HG03432 (cell line): ENCODE measurements around the gene LSM4.

Experiments
- ATAC-seq: cut with Tn5 transposase; IDR thresholded peaks from one replicate; pipeline ENCODE4 v1.9.1; 2021; ENCODE audit warnings: mild to moderate bottlenecking, moderate library complexity; ENCODE audit not compliant: unreplicated experiment

LSM4 gene

DNA sequence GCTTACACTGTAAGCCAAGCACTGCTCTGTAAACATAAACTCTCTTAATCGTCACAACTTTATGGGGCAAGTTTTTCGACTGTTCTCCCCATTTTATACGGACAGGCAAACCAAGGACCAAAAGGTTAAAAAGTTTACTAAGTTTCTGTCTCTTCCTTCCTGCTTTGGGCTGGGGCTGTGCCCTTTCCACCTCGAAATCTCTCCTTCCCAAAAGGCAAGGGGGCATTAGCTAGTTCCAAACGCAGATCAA is 43.7 kb downstream of the LSM4 start:
- no peak for ATAC-seq

DNA sequence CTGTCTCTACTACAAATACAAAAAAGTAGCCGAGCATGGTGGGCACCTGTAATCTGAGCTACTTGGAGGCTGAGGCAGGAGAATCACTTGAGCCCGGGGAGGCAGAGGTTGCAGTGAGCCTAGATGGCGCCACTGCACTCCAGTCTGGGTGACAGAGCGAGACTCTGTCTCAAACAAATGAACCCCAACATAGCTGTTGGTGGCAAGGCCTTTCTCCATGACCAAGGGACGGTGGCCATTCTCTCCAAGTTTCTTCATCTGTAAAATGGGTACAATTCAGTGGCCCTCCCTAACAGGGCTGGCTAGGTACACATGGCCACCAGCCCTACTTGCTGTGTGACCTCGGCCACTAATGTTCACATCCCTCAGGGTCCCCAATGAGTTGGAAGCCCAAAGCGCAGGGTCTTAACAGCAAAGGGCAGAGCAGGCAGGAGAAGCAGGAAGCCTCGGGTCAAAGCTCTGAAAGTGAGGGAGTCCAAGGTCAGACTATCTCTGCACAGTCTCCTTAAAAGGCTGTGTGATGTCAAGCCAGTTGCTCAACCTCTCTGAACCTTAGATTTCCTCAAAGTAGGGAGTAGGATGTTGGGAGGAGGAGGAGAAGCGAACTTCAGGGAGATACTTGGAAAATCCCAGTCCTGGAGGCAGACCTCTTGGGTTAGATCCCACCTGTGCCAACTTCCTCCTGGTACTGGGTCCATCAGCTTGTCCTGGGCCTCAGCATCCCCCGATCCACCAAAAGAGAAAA is 44.2 kb downstream of the LSM4 start:
- ATAC-seq = no peak

DNA sequence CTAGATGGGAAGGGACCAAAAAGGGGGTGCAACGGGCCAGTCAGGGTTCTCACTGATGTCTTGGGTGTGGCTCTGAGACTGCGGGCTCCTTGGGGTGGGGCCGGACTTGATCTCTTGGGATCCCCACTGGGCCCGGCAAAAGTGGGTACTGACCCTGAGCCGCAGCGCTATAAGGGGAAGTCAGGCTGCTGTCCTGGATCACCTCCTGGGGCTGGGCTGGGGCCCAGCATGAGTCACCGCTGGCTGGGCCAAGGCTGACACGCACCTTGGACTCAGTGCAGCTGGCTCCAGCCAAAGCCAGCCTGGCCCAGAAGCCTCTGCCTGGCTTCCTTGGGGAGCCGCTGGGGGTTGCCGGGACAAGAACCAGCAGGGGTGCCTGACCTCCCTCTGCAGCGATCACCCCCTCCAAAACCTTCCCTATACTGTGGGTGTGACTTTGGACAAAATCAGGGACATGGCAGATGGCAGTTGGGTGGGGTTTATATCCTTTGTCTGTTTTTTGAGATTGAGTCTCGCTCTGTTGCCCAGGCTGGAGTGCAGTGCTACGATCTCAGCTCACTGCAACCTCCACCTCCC is 48.0 kb downstream of the LSM4 start:
- no peak for ATAC-seq

DNA sequence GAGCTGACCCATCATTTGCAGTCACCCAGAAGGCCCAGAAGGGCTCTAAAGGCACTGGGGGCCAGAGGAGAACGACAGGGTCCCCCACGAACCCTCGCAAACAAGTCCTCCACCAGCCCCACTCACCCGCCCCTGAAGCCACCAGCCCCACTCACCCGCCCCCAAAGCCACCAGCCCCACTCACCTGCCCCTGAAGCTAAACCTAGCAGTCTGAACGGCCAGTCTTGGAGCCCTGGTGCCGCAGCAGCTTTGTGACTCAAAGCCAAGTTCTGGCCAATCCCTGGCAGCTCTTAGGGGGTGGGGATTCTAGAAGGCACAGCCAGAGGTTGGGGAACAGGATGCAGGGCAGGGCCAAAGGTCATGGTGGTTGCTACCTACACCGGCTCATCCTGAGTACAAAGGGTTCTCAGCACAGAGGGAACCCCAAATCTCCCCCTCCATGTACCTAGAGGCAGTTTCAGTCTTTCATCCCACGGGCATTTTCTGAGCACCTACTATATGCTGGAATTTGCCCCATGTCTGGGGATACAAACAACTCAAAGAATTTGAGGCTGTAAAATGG is 48.6 kb downstream of the LSM4 start, which contains the start of gene IQCN:
Gene IQCN, minus strand, starts transcription at position 234 of the 562 bp plus-strand sequence. CDS start 4,974 bp downstream, outside the sequence.
- ATAC-seq = no peak

DNA sequence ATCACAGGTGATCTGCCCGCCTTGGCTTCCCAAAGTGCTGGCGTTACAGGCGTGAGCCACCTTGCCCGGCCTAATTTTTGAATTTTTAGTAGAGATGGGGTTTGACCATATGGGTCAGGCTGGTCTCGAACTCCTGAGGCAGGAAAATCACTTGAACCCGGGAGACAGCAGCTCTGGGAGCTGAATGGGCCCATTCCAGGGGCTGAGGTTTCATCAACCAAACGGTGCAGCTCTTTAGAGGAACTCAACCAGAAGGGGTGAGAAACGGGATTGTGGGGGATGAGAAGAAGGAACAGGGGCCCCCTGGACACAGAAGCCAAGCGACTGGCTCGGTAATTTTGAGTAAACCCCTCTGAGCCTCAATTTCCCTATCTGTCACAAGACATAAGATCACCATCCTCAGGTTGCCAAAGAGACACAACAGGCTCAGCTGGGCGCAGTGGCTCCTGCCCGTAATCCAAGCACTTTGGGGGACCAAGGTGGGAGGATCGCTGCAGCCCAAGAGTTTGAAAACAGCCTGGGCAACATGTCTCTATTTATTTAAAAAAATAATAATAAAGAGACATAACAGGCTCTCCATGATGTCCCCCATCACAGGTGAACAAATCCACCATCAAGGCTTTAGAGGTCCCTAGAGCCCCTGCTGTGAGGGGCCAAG is 49.2 kb downstream of the LSM4 start:
- ATAC-seq = no peak

DNA sequence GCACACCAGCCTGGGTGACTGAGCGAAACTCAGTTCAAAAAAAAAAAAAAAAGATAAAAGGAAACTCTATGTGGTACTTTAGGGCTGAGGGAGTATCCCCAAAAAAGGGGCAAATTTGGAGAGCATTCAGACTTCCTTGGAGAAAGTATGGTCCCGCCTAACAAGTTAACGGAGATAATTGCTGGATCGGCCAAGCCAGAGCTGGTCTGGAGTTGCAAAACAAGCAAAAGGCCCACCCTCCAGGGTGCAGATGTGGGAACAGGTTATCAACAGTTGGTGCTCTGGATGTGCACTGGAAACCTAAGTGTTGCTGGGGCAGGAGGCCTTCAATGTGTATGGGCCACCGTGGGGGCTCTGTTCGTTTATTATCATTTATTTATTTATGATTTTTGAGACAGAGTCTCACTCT is 51.4 kb downstream of the LSM4 start:
- no peak for ATAC-seq

DNA sequence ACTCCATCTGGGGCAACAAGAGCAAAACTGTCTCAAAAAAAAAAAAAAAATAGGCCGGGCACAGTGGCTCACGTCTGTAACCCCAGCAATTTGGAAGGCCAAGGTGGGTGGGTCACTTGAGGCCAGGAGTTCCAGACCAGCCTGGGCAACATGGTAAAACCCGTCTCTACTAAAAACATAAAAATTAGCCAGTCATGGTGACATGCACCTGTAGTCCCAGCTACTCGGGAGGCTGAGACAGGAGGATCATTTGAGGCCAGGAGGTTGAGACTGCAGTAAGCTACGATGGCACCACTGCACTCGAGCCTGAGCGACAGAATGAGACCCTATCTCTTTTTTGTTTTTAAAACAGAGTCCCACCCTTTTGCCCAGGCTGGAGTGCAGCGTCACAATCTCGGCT is 52.5 kb downstream of the LSM4 start:
- ATAC-seq = no peak

DNA sequence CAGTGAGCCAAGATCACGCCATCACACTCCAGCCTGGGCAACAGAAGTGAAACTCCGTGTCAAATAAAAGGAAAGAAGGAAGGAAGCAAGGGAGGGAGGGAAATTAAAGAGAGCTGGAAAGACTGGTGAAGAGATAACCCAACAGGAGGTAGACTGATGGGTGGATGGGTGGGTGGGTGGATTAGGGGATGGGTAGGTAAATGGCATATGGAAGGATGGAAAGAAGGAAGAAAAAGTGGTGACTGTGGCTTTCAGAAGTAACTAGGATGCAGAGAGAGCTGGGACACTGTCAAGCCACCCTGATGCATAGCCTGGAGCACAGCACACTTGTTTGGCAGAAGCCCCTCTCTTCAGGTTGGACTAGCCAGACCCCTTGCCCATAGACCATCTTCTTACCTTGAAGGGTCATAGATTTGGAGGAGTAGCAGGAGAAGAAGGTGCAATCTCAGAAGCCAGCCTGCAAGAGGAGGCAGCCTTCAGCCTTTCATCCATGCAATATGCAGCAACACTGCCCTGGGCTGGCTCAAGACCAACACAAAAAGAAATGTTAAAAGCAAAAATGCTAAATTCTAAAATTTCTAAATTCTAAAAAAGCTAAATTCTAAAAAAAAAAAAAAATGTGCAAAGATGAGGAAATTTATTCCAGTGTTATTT is 53.7 kb downstream of the LSM4 start:
- no peak for ATAC-seq

DNA sequence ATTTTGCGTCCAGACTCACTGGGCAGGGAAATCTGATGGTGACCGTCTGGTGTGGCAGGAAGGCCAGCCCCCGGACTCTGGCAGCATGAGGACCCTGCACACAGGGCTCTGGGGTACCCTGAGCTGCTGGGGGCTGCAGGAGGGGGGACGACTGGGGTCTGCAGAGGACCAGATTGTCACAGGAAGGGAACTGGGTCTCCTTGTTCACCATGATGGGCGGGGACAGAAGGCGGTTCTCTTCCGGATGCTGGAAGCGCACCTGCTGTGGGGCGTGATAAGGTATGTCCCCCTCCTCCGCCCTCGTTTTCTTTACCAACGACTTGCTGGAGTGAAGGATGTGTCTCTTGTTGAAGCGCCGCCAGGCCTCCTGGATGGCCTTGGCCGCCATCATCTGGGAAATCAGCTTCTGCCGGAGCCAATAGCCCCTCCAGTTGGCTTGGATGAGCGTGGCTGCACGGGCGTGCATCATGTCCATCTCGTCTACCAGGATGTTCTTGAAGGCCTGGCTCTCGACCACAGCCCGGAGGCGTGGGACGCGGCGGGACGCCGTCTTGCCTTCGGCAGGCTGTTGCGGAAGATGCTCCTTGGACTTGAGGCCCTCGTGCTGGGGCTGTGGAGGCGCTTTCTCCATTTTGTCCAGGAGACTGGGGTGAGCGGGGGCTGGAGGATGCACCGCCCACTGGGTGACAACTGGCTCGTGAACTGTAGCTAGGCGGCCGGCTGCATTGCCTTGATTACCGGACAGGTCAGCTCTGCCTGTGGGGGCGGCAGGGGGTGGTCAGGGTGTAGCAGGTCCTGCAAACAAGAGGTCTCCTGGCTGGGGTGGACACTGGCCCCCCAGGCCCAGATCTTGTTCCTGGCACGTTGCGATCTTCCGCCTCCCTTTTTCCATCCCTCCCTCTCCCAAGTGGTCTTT is 55.8 kb downstream of the LSM4 start:
- ATAC-seq = no peak

DNA sequence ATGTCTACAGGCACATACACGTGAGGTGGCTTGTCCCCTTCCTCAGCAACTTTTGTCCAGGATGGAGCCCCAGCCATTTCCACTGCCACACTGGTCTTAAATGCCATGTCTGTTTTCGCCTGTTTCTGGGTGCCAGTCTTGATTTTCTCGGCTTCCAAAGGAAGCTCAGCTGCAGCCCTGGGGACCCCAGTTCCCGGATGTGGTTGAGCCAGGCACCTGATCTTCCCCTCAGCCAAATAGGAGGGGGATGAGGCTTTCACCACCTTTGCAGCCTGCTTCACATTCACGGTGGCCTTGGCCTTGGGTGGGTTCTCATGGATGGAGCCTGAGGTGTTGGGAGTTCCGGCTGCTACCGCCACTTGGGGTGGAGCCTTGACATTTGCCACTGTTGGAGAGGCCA is 57.3 kb downstream of the LSM4 start:
- no peak for ATAC-seq

DNA sequence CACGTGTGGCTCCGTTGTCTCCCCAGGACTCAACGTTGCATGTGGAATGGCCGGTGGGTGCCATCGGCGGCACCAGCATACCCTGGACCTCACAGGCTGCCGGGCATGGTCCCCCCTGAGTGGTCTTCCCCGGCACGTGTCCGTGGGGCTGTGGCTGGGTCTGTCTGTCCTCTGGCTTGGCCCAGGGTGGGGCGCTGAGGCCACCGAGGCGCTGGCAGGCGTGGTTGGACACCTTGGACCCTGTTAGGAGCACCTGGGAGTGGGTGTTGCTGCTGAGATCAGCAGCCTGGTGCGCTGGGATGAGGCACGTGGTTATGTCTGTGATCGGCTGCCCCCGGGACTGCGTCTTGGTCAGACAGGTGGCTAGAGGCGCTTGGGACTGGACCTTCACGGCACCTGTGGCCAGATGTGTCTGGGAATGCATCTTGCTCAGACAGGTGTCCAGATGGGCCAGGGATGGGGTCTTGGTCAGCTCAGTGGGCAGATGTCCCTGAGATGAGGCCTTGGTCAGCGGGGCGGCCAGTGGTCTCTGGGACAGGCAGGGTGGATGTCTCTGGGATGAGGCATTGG is 57.8 kb downstream of the LSM4 start:
- ATAC-seq = no peak

DNA sequence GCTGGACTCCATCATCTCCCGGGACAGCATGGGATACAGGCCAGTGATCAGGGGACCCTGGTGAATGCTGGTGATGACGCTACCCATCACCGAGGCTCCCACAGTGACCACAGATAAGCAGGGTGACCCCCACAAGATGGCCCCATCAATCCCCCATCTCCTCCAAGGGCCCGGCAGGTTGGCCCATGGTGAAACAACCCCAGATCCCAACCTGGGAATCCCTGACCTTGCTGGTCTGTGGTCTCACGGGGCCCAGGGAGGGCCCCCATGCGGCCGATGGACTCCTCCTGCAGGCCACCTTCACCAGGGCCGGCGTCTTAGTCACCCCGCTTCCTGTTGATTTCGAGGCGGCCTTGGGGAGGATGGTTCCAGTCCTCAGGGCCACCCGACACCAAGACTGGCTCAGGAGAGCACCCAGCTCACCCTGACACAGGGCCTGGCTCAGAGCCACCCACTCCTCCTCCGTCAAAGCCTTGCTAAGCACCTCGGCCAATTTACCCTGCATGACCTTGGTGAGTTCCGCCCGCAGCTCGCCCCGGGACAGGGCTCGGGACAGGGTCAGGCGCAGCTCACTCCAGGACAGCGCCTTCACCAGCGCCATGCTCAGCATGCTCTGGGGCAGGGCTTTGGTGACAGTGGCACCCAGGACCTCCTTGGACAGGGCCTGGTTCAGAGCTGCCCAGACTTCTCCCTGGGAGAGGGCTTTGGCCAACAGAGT is 58.6 kb downstream of the LSM4 start:
- no peak for ATAC-seq

DNA sequence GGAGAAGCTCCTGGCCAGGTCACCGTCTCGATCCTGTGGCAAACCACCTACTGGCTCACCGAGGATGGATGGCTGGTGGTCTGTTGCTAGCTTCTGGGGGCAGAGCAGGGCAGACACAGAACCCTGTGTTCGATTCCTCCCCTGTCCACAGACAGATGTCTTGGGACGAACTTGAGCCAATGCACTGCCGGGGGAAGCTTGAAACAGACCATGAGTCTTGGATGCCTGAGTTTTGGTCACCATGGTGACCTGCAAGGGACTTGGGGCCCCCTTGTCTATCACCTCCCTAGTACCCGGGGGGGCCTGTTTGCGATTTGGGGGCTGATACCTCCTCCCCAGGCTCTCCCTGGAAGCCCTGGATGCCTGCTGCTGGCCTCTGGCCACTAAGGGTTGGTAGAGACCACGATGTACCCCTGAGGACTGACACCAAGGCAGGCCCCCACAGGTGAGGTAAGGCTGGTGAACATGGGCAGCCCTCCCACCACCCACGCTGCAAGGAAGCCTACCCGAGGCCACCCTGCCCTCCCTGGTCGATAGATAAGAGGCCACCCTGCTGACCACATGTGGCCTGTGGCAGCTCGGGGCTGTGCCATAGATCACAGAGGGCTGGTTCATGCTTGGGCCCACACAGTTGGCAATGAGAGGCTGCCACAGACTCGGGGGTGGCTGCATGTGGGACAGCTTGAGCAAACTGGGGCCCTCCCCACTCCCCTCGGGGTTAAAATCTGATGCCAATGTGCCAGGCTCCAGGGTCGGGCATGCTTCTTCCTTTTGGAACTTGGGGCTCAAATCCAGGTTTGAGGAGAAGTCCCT is 59.3 kb downstream of the LSM4 start:
- no peak for ATAC-seq

DNA sequence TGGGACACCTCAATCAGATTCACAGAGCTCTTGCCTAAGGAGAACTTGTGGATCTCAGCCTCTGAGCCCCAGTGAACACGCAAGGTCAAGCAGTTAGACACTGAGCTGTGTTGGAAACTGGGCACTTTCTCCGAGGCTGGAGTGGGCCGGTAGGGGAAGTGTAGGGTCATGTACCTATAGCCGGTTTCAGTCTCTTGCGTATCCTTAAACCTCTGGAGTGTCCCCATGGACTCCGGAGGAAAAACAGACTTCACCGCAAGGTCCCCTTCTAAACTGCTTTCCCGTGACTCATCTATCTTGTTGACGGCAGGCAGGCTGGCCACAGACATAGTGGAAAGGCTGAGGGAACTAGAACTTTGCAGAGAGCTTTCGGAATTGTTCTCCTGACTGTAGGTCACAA is 60.0 kb downstream of the LSM4 start:
- ATAC-seq = no peak

DNA sequence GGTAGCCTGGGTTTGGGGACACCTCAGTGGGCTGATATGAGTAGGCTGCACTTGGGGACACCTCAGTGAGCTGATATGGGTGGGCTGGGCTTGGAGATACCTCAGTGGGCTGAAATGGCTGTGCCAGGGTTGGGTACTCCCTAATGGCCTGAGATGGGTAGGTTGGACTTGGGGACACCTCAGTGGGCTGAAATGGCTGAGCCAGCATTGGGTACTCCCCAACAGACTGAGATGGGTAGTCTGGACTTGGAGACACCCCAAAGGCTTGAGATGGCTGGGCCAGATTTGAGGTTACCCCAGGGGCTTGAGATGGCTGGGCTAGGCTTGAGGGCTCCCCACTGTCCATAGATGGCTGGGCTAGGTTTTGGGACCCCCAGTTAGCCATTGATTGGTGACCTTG is 60.7 kb downstream of the LSM4 start:
- ATAC-seq = no peak

DNA sequence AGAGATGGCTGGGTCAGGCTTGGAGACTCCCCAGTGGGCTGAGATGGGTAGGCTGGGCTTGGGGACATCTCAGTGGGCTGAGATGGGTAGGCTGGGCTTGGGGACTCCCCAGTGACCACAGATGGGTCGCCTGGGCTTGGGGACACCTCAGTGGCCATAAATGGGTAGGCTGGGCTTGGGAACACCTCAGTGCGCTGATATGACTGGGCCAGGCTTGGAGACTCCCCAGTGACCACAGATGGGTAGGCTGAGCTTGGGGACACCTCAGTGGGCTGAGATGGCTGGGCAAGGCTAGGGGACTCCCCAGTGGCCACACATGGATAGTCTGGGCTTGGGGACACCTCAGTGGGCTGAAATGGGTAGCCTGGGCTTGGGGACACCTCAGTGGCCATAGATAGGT is 61.4 kb downstream of the LSM4 start:
- ATAC-seq = no peak

DNA sequence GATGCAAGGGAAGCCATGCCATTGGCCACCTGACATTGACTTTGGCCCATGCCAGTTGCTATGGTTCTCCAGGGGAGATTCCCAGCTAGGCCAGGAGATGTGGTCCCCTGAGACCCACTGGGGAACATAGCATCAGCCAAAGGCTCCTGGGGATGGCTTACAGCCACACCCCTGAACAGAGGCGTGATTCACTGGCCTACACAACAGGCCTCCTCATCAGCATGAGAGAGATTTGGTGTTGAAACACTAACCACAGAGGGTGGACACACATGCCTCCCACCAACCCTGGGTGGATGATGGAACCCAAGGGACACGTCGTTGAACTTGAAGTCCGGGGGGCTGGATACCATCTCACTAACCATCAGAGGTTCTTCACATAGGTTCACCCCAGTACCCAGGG is 63.0 kb downstream of the LSM4 start:
- no peak for ATAC-seq

DNA sequence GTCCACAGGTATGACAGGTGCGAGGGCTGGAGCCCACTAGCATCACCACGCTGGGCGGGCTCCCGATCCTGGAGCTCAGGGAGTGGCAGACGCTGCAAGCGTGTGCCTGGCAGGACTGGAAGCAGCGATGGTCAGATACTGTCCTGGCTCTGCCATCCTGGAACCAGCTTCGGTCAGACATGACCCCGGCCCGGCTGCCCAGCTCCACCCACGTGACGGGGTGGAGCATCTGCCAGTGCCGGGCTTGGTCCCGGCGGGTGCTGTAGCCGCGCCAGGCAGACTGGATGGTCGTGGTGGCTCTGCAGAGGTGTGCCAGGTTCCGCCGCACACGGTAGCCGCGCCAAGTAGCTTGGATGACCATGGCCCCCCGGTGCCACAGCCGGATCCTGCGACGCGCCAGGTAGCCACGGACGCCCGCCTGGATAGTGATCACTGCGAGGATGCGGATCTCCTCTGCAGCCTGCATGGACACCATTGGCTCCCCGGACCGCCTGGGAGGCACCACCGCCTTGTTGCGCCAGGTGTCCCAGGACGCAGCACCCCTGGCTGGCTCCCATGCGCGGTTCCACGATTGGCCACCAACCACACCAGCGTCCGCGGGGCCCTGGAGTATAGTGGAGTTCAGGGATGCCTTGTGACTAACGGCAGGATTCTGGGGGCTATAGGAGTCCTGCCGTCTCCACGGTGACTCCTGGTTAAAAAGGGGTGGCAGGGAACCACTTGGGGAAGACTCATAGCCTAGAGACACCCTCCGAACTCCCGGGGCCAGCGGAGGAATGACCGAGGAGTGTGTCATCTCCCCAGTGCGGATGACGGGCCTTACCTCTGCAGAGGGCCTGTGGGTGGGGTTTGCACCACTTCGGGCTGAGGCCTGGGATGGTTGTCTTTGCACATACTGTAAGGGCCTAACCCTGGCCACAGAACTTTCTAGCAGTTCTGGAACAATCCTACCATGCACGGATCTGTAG is 65.1 kb downstream of the LSM4 start:
- ATAC-seq = no peak
